Activated naive CD8-positive, alpha-beta T cell treated with anti-CD3 and anti-CD28 coated beads for 36 hours (primary cell): ENCODE results near the gene AHCY. TPM values are rescaled to one million over a fixed set of nuclear protein-coding genes. Genes with fewer than 3 reads are reported as not detected.

Experiments
- DNase-seq: peaks from one replicate; pipeline ENCODE4 v3.0.0; 2021
- H3K27ac Mint-ChIP-seq: one replicate; pipeline ENCODE4 v1.8.0; 2022; ENCODE audit warnings: mild to moderate bottlenecking, moderate library complexity, mixed read lengths
- H3K27me3 Mint-ChIP-seq: one replicate; pipeline ENCODE4 v1.8.0; 2022; ENCODE audit warnings: mild to moderate bottlenecking, mixed read lengths
- H3K36me3 Mint-ChIP-seq: one replicate; pipeline ENCODE4 v1.8.0; 2021; ENCODE audit warnings: mild to moderate bottlenecking, mixed read lengths
- H3K4me1 Mint-ChIP-seq: one replicate; pipeline ENCODE4 v1.8.0; 2021; ENCODE audit warnings: mixed read lengths
- H3K4me3 Mint-ChIP-seq: one replicate; pipeline ENCODE4 v1.8.0; 2022; ENCODE audit warnings: mild to moderate bottlenecking, moderate library complexity, mixed read lengths
- H3K9me3 Mint-ChIP-seq: one replicate; pipeline ENCODE4 v1.8.0; 2022; ENCODE audit warnings: mixed read lengths
- total RNA-seq, 2 experiments: library from RNA; stranded (reverse); gene quantifications; one replicate each; pipeline ENCODE4 v1.2.3, GENCODE V29; 2021

Gene AHCY
- total RNA-seq, 2 experiments from 2014 or later: 245 to 254 TPM

GRCh38 chr20:34237942-34238341 is 65.2 kb downstream of the AHCY start:
- Mint-ChIP-seq H3K27ac (no peak overlapping the region), H3K36me3 (peaks cover 3% of the 10 kb centered on the region), H3K4me1 (peaks cover 13% of the 10 kb centered on the region), H3K4me3 (no peak overlapping the region), H3K27me3 (peaks cover 3% of the 10 kb centered on the region), H3K9me3 (peaks cover 17% of the 10 kb centered on the region)
- DNase-seq: no peak

GRCh38 chr20:34235875-34236274 is 67.3 kb downstream of the AHCY start:
- no peak for DNase-seq
- peaks cover 3% of the 10 kb centered on the region for H3K4me1 Mint-ChIP-seq
- H3K27me3 Mint-ChIP-seq: peaks cover 3% of the 10 kb centered on the region
- H3K4me3 Mint-ChIP-seq: no peak overlapping the region
- H3K27ac Mint-ChIP-seq: no peak overlapping the region
- H3K36me3 Mint-ChIP-seq: peaks cover 3% of the 10 kb centered on the region
- H3K9me3 Mint-ChIP-seq: peaks cover 17% of the 10 kb centered on the region

GRCh38 chr20:34233687-34234086 is 69.5 kb downstream of the AHCY start:
- Mint-ChIP-seq H3K9me3 (peaks cover 17% of the 10 kb centered on the region), H3K36me3 (peaks cover 3% of the 10 kb centered on the region), H3K4me1 (no peaks in the 10 kb centered on the region), H3K27ac (no peak overlapping the region), H3K27me3 (peaks cover 3% of the 10 kb centered on the region), H3K4me3 (no peak overlapping the region)
- no peak for DNase-seq

GRCh38 chr20:34232494-34233087 is 70.6 kb downstream of the AHCY start:
- Mint-ChIP-seq H3K27ac (no peak overlapping the region), H3K4me1 (no peaks in the 10 kb centered on the region), H3K9me3 (peaks cover 6% of the 10 kb centered on the region), H3K27me3 (peaks cover 3% of the 10 kb centered on the region), H3K4me3 (no peak overlapping the region), H3K36me3 (no peaks in the 10 kb centered on the region)
- DNase-seq: no peak

- H3K36me3 Mint-ChIP-seq: no peaks in the 10 kb centered on the region
- H3K27me3 Mint-ChIP-seq: peaks cover 3% of the 10 kb centered on the region
Measured at GRCh38 chr20:34231634-34232033, 71.5 kb downstream of the AHCY start.

More at GRCh38 chr20:34231634-34232033, 71.5 kb downstream of the AHCY start:
- Mint-ChIP-seq H3K9me3 (peaks cover 2% of the 10 kb centered on the region), H3K27ac (no peak overlapping the region), H3K4me3 (no peak overlapping the region), H3K4me1 (no peaks in the 10 kb centered on the region)
- DNase-seq: no peak

Other genes with a start within 250 kb of the AHCY start
- 100 to 1,000 TPM; 177 to 179 TPM for gene EIF2S2, start 191.1 kb downstream of the AHCY start, total RNA-seq
- gene ASIP, start 61.9 kb downstream of the AHCY start, total RNA-seq: not detected
- gene ITCH, start 59.9 kb upstream of the AHCY start, total RNA-seq: 10 to 100 TPM; 45.1 to 55.2 TPM
- gene DYNLRB1, start 213.1 kb upstream of the AHCY start, total RNA-seq: 10 to 100 TPM; 72.0 to 76.9 TPM